Measurements from ENCODE around the gene BMP2.

The BMP2 gene

DNA sequence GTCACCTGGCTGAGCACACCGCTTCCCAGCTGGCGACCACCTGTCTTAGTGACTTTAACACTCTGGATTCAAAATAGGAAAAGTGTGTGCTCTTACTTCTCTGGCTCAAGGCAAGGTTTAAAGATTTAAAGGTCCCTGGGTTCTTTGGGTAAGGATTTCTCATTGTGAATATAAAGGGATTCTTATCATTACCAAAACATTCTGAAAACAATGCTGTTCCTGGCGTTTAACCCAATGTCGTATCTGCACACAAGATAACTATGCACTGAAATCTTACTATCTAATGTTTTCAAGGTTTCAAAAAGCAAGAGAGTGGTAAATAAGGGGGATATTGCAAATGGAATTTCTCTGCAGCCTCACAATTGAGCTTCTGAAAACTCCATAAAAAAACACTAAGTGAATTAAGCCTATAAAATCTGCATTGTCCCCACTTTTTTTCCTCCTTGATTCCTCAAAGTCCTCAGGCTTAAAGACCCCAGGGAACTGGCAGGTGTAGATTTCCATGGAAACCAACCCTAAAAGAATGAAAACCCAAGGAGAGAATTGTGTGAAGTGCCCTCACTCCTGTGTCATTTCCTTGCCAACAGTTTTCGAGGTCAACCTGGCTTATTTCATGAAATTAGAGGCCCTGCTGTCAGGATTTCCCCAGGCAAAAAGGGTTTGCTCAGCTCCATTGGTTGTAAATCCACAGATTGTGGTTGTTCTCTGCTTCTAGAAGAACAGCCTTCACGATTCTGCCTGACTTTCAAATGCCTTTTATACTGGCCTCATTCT lies 44.0 kb downstream of the BMP2 start:
- in situ Hi-C loops (cut with HindIII; ENCODE audit: low sequenced_read_pairs): no loop called here
- DNase-seq (ENCODE audit: low read depth, low spot score): no peak

GRCh38 chr20:6812530-6812929 lies 45.0 kb downstream of the BMP2 start:
- in situ Hi-C loops (cut with HindIII; ENCODE audit: low sequenced_read_pairs): no loop called here
- no peak for TF ChIP-seq CTCF (IDR thresholded peaks at IDR 0.05; ENCODE audit: low read depth, low read length)
- DNase-seq (ENCODE audit: low read depth, low spot score): no peak
- H3K4me3 ChIP-seq (ENCODE audit: low read depth, low read length): no peak overlapping the region

More for the DNA sequence above, 44.0 kb downstream of the BMP2 start:
- no peak overlapping the region for H3K4me3 ChIP-seq (ENCODE audit: low read depth, low read length)
- no peak for TF ChIP-seq CTCF (IDR thresholded peaks at IDR 0.05; ENCODE audit: low read depth, low read length)

DNA sequence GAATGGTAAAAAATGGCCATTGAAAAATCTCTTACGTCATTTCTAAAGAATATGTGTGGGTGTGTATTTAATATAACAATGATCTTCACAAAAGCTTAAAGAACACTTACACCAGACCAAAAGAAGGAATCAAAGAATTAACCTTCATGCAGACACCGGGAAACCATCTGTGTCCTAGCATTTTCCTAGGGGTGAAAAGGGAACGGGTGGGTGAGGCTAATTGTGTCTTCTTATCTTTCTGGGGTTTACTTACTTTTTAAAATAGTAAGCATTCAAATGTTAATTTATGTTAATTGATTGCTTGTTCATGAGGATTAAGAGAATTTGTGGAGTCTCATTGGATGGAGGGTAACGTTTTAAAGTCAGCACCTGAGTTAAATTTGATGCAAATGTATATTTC lies 47.5 kb downstream of the BMP2 start:
- H3K4me3 ChIP-seq (ENCODE audit: low read depth, low read length): no peak overlapping the region
- DNase-seq (ENCODE audit: low read depth, low spot score): no peak
- TF ChIP-seq CTCF (IDR thresholded peaks at IDR 0.05; ENCODE audit: low read depth, low read length): no peak
- in situ Hi-C loops (cut with HindIII; ENCODE audit: low sequenced_read_pairs): no loop called here

- TF ChIP-seq CTCF (IDR thresholded peaks at IDR 0.05; ENCODE audit: low read depth, low read length): no peak
- no peak for DNase-seq (ENCODE audit: low read depth, low spot score)
- in situ Hi-C loops (cut with HindIII; ENCODE audit: low sequenced_read_pairs): no loop called here
- H3K4me3 ChIP-seq (ENCODE audit: low read depth, low read length): no peak overlapping the region
Observed at GRCh38 chr20:6818033-6818808, 50.7 kb downstream of the BMP2 start.

DNA sequence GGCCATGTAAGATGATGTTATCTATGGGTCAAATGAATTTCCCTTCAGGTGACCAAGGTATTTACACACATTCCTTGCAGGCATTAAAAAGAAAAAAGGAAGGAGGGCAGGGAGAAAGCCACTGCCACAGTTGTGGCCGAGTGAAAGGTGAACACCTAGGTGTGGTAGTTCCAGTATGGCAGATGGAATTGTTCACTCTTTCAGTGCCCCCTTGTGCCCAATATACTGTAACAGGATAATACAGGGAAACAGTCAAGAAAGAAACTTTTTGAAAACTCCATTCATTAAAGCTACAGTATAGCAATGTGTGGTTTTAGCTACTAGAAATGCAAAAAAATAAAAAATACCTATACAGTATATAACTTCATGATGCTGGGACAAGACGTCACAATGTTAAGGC lies 52.1 kb downstream of the BMP2 start:
- DNase-seq (ENCODE audit: low read depth, low spot score): no peak
- in situ Hi-C loops (cut with HindIII; ENCODE audit: low sequenced_read_pairs): no loop called here
- TF ChIP-seq CTCF (IDR thresholded peaks at IDR 0.05; ENCODE audit: low read depth, low read length): peak; percentile 5
- H3K4me3 ChIP-seq (ENCODE audit: low read depth, low read length): no peak overlapping the region

GRCh38 chr20:6824401-6824800 lies 56.9 kb downstream of the BMP2 start:
- no peak for TF ChIP-seq CTCF (IDR thresholded peaks at IDR 0.05; ENCODE audit: low read depth, low read length)
- H3K4me3 ChIP-seq (ENCODE audit: low read depth, low read length): no peak overlapping the region
- in situ Hi-C loops (cut with HindIII; ENCODE audit: low sequenced_read_pairs): no loop called here
- DNase-seq (ENCODE audit: low read depth, low spot score): no peak
